SK-N-DZ (cell line): ENCODE measurements around the gene DOK1.

ENCODE experiments used
- DNase-seq: peaks from one replicate; pipeline ENCODE4 v3.0.0-alpha.2; 2015; ENCODE audit warnings: low spot score

Gene DOK1

GRCh38 chr2:74525717-74526648 lies 28.5 kb upstream of the DOK1 start, which contains the start of gene DQX1:
DQX1 (minus strand) TSS chr2:74526231; CDS start chr2:74525729, 502 bp downstream.
- DNase-seq, result no peak

DNA sequence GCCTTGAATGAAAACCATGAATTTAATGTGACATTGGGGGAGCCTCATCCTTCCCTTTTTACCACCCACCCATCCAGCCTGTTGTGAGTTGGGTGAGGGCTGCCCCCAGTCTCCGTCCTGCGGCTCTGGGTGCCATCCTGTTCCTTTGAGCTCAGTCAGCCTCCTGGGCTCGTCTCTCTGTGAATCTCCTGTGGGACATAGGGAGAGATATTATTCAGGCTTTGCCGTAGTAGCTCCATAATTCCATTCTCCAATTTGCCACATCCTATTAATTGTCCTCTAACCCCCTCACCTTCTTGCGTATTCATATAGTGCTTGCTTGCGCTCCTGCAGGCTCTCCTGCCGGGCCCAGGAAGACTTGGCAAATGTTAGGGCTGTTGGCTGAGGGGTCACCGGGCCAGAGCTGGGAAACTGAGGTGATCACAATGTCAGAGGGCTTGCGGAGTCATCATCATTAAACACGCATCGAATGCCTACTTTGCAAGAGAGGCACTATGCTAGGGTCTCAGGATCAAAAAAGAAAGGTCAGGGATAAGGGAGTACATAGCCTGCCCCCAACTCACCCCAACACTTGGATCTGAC lies 27.8 kb upstream of the DOK1 start:
- DNase-seq, result no peak

- DNase-seq, result no peak
Measured at GRCh38 chr2:74527741-74528140, 26.8 kb upstream of the DOK1 start.

DNA sequence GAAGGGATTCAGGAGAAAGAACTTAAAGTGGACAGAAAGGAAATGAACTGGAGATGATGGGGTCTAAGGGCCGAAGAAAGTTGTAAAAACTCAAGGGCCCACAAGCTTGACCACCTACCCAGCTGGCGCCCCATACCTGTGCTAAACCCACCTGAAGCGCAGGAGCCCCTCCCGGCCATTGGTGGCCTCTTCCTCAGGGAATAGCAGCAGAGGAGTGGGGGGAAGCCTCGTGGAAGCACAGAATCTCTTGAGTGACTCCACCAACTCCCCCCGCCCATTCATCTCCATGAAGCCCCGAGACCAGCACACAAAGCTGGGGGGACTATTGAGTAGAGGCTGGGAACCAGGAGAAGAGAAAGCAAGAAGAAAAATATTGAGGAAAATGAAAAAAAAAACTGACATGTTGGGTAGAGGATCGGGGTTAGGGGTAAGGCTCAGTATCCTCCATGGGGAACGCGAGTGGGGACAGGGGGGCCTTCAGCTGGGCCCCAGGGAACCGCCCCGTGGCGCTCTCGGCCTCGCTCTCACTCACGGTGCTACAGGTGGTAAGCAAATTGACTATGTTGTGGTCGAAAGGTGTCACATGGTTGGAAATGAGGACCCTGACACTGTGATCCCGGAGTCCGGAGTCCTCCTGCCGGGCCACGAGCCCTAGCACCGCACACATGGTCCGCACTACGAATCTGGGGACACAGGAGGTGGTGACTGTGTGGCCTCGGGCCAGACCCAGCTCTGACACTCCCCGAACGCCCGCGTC lies 25.7 kb upstream of the DOK1 start:
- no peak for DNase-seq

- DNase-seq, result peak; percentile 98
Measured at GRCh38 chr2:74529357-74530238, 24.9 kb upstream of the DOK1 start, which contains the start of the genes AUP1 and HTRA2. AUP1 (minus strand) TSS chr2:74529706; CDS start chr2:74529629, 77 bp downstream. HTRA2 (plus strand) TSS chr2:74529933; CDS start chr2:74530007, 74 bp downstream.

GRCh38 chr2:74530239-74531187 lies 24.0 kb upstream of the DOK1 start:
- no peak for DNase-seq

GRCh38 chr2:74531666-74532065 lies 22.9 kb upstream of the DOK1 start:
- DNase-seq, result no peak

GRCh38 chr2:74532222-74532621 lies 22.3 kb upstream of the DOK1 start:
- DNase-seq, result no peak

GRCh38 chr2:74533464-74533863 lies 21.1 kb upstream of the DOK1 start:
- no peak for DNase-seq

GRCh38 chr2:74534411-74534810 lies 20.1 kb upstream of the DOK1 start:
- no peak for DNase-seq

- no peak for DNase-seq
Measured at GRCh38 chr2:74535440-74535965, 19.0 kb upstream of the DOK1 start.

DNA sequence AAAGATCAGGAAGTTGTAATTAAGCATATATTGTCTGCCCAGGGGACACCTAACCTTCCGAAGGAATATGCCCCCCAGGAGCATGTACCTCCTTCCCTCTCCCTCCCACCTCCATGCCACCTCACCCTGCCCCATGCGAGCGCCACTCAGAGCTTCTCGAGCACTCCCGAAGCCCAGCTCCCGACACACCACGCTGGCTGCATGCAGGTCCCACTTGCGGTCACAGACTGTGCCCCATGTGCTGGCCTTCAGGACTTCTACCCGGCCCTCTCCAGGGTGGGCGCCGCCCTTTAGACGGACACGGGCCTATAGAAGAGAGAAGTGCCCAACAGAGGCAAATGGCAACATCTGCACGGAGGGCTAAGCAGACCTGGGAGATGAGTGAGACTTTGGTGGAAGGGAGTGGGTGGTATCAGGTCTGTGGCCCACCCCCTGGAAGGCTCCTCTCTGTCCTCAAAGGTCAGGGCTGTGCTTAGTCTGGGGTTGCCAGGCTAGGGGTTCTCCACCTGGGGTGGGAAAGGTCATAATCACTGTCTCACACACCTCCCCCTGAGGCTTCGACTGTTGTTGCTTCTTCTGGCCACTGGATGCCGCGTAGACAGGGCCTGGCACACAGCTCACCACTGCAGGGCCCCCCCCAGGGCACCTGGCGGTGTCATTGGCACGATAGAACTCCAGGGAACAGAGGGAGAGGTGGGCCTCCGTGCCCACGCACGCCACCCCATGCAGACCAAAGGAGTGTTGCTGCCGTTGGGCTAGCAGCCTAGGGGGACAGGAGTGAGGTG lies 18.2 kb upstream of the DOK1 start:
- no peak for DNase-seq

- DNase-seq, result no peak
Measured at GRCh38 chr2:74537140-74537539, 17.4 kb upstream of the DOK1 start.

GRCh38 chr2:74538881-74539339 lies 15.6 kb upstream of the DOK1 start:
- DNase-seq, result no peak

GRCh38 chr2:74540291-74540690 lies 14.2 kb upstream of the DOK1 start:
- no peak for DNase-seq

DNA sequence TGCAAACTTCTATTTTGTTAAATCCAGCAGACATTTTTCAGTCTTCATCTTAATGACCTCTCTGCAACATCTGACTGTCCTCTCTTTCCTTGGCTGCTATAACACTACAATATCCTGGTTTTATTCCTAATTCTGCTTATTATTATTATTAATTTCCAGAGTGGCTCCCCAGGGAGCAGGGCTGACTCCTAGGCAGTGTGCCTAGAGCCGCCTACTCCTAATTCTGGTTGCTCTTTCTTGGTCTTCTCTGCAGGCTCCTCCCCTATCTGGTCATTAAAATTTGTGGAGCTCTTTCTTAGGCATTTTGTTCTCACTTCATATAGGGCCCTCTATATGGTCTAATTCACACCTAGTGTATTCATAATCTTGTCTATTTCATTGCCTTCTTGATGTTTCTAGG lies 11.5 kb upstream of the DOK1 start:
- DNase-seq, result no peak

- DNase-seq, result no peak
Measured at GRCh38 chr2:74544634-74545033, 9.9 kb upstream of the DOK1 start.

DNA sequence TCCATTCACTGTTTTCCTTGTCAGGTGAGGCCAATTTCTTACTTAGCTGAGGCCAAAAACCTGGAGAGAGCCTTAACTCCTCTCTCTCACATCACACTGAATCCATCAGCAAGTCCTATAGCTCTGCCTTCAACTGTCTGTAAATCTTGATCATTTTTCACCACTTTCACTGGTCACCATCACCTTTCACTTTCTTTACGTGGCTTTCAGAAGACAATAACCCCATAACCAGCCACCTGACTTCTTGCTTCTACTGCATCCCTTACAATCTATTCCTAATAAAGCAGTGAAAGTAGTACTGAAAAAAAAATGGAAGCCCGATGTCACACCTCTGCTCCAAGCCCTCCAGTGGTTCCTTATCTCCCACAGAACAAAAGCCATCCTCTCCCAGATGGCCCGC lies 8.5 kb upstream of the DOK1 start:
- DNase-seq, result no peak
